Measurements from ENCODE around the gene AUTS2. TPM values are rescaled to one million over a fixed set of nuclear protein-coding genes. Genes with fewer than 3 reads are reported as not detected.

The AUTS2 gene
- total and polyA plus RNA-seq, 9 of the 15 experiments (the other 6 are each of a cell fraction or from before 2014, with no cell fraction given), result 0.58 TPM; not detected in 8

DNA sequence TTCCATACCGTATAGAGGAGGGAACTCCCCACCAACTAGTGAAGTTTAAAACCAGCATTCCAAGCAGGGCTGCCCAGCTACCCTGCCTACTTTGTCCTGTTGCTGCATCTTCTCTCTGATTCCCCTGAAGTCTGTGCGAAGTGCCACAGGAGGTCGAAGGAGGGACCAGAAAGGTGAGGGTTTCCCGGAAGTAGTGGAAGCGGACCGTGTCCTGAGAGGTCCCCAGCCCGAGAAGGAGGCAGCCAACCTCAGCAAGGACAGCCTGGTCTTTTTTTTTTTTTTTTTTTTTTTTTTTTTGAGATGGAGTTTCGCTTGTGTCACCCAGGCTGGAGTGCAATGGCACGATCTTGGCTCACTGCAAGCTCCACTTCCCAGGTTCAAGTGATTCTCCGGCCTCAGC lies 861.8 kb downstream of the AUTS2 start:
- Histone ChIP-seq H3K27me3 (ENCODE audit: control insufficient read depth in 2 of 2, insufficient read depth in 2 of 2, low read length in 2 of 2) (peaks cover 4 to 28% of the 10 kb centered on the region in 2 experiments; a peak in 4 of 5 replicates), H3K4me2 (ENCODE audit: insufficient read depth, low read length) (no peak overlapping the region), H4K20me1 (replicated peaks; ENCODE audit: control insufficient read depth, insufficient read depth, low read length) (no peaks in the 10 kb centered on the region), H3K79me2 (ENCODE audit: control insufficient read depth, insufficient read depth, low read length) (no peaks in the 10 kb centered on the region), H2AFZ (ENCODE audit: low read depth, low read length) (no peak overlapping the region), H3K9me3 (replicated peaks; ENCODE audit: control insufficient read depth, insufficient read depth, low read depth, low read length) (no peaks in the 10 kb centered on the region), H3K9me1 (ENCODE audit: control insufficient read depth, insufficient read depth, low read length) (no peaks in the 10 kb centered on the region), H3K4me1 (replicated peaks in 1 of 2; ENCODE audit: control insufficient read depth in 2 of 2, insufficient read depth in 2 of 2, low read length in 2 of 2) (no peaks in the 10 kb centered on the region), H3K9ac (ENCODE audit: insufficient read depth in 1 of 2, low read depth in 2 of 2, low read length in 2 of 2) (no peak overlapping the region), H3K36me3 (ENCODE audit: control insufficient read depth, insufficient read depth, low read length) (no peaks in the 10 kb centered on the region), H3K4me3 (no peak overlapping the region), H3K27ac (ENCODE audit: extremely low read depth, low read depth, low read length) (no peak overlapping the region)
- TF ChIP-seq CHCHD3 (CRISPR knock-in tag; IDR thresholded peaks at IDR 0.05) (no peak), MECOM (CRISPR knock-in tag; IDR thresholded peaks at IDR 0.05) (no peak), ZNF589 (CRISPR knock-in tag; IDR thresholded peaks at IDR 0.05; ENCODE audit: low read depth) (no peak), RFX5 (IDR thresholded peaks at IDR 0.05; ENCODE audit: low read depth, low read length) (no peak), POU5F1 (IDR thresholded peaks at IDR 0.05; ENCODE audit: borderline replicate concordance, low read depth, low read length, partially characterized antibody) (no peak), HMG20A (CRISPR knock-in tag; conservative IDR thresholded peaks at IDR 0.05) (no peak), ZKSCAN8 (CRISPR knock-in tag; IDR thresholded peaks at IDR 0.05) (no peak), RUNX1 (IDR thresholded peaks at IDR 0.05; ENCODE audit: low read depth) (no peak), SMARCC2 (IDR thresholded peaks at IDR 0.05; ENCODE audit: low read depth) (no peak)
- CTCF ChIA-PET (ENCODE audit: low intra/inter-chr PET ratio), result no interaction called here
- no peak for ATAC-seq
- in situ Hi-C loops (cut with MboI) (no loop called here), intact Hi-C loops (cut with micrococcal nuclease) (no loop called here)
- DNase-seq (ENCODE audit: extremely low read depth in 1 of 4, low spot score in 3 of 4), result no peak
- 7% methylated on average over 7 of the region's 10 CpGs for WGBS (ENCODE audit: insufficient coverage, low coverage, missing lambda C conversion rate)
- POLR2A ChIA-PET, result no interaction called here
- no TSS peak for BruUV-seq (replicated peaks)
- FAIRE-seq, result no peak
